PC-3 (cell line): ENCODE results near the gene DRAM1. TPM values are rescaled to one million over a fixed set of nuclear protein-coding genes. Genes with fewer than 3 reads are reported as not detected.

Experiments used
- ATAC-seq: fragments of 200-7000 bp; cut with Tn5 transposase; 2 replicates; pipeline ENCODE4 v1.9.1; 2020; ENCODE audit warnings: mild to moderate bottlenecking, moderate library complexity
- BruUV-seq: library from RNA; stranded (reverse); fragments of 400-500 nt; replicated peaks from 2 replicates; lab custom pipeline; 2021; lab: Mats Ljungman, UMichigan
- CTCF ChIA-PET: fragments of 300-600 bp; sonication (Branson Sonifier 250); formaldehyde crosslinking; loops from one replicate; lab custom pipeline; 2022; ENCODE audit warnings: antibody characterized with exemption; lab: Charles Lee
- POLR2A ChIA-PET: fragments of 300-600 bp; sonication (Branson Sonifier 250); formaldehyde crosslinking; loops from one replicate; lab custom pipeline; 2022; ENCODE audit warnings: antibody characterized with exemption; ENCODE audit not compliant: unreplicated experiment; lab: Charles Lee
- DNase-seq: peaks from one replicate; pipeline ENCODE4 v3.0.0-alpha.2; 2015
- H2AFZ ChIP-seq: fragments of 300-600 bp; sonication (generic); 2 replicates; pipeline ENCODE4 v1.6.0; 2016; ENCODE audit warnings: antibody characterized with exemption, low read length
- H3F3A ChIP-seq: fragments of 300-600 bp; sonication (generic); one replicate; pipeline ENCODE4 v1.6.0; 2017; ENCODE audit warnings: antibody characterized with exemption, low read length, control low read depth, mild to moderate bottlenecking; ENCODE audit not compliant: unreplicated experiment
- H3K27ac ChIP-seq: fragments of 300-600 bp; sonication (generic); 2 replicates; pipeline ENCODE4 v1.5.1; 2016; ENCODE audit warnings: mild to moderate bottlenecking, low read length
- H3K27me3 ChIP-seq: fragments of 300-600 bp; sonication (generic); 2 replicates; pipeline ENCODE4 v1.6.1; 2016; ENCODE audit warnings: low read length, mixed read lengths
- H3K36me3 ChIP-seq: fragments of 300-600 bp; sonication (generic); 2 replicates; pipeline ENCODE4 v1.6.1; 2016; ENCODE audit warnings: low read depth, mixed run types, low read length, mixed read lengths
- H3K4me1 ChIP-seq: fragments of 300-600 bp; sonication (generic); 2 replicates; pipeline ENCODE4 v1.5.1; 2016; ENCODE audit warnings: low read length; ENCODE audit not compliant: insufficient read depth
- H3K4me2 ChIP-seq: fragments of 300-600 bp; sonication (generic); 2 replicates; pipeline ENCODE4 v1.6.0; 2016; ENCODE audit warnings: low read length
- H3K4me3 ChIP-seq: fragments of 300-600 bp; sonication (generic); 2 replicates; pipeline ENCODE4 v1.5.1; 2016; ENCODE audit warnings: mild to moderate bottlenecking, low read length, mixed read lengths
- H3K79me2 ChIP-seq: fragments of 300-600 bp; sonication (generic); 2 replicates; pipeline ENCODE4 v1.6.1; 2017; ENCODE audit warnings: low read length, mixed read lengths
- H3K9ac ChIP-seq: fragments of 300-600 bp; sonication (generic); 2 replicates; pipeline ENCODE4 v1.6.0; 2016; ENCODE audit warnings: mild to moderate bottlenecking, low read length
- H3K9me2 ChIP-seq: fragments of 300-600 bp; sonication (generic); replicated peaks from 2 replicates; pipeline ENCODE4 v1.6.1; 2016; ENCODE audit warnings: mixed run types, low read length, mixed read lengths
- H3K9me3 ChIP-seq: fragments of 300-600 bp; sonication (generic); 2 replicates; pipeline ENCODE4 v1.6.1; 2016; ENCODE audit warnings: low read length, mixed read lengths
- H4K20me1 ChIP-seq: fragments of 300-600 bp; sonication (generic); 2 replicates; pipeline ENCODE4 v1.6.1; 2016; ENCODE audit warnings: low read length, mixed read lengths
- EZH2 ChIP-seq: fragments of 300-600 bp; sonication (generic); IDR thresholded peaks from one replicate; pipeline ENCODE4 v1.6.1; 2017; ENCODE audit warnings: antibody characterized with exemption, mild to moderate bottlenecking, low read length; ENCODE audit not compliant: unreplicated experiment
- EZH2phosphoT487 ChIP-seq: fragments of 300-600 bp; sonication (generic); IDR thresholded peaks from 2 replicates; pipeline ENCODE4 v1.6.1; 2018; ENCODE audit warnings: mild to moderate bottlenecking, antibody characterized with exemption, low read length, borderline replicate concordance
- intact Hi-C: fragments of 100-400 bp; cut with micrococcal nuclease; formaldehyde crosslinking; loops from 2 replicates; pipeline ENCODE4 v1.9.0; 2023
- total RNA-seq: library from RNA; depleted of rRNA; stranded (reverse); fragments of >200 nt; gene quantifications from 2 replicates; pipeline ENCODE4 v1.2.3, GENCODE V29; 2014
- TF ChIP-seq, protein P1 (sequence below): fragments of 300-600 bp; sonication (generic); conservative IDR thresholded peaks from 2 replicates; pipeline ENCODE4 v1.5.1; 2017; ENCODE audit warnings: antibody characterized with exemption, low read depth, mild to moderate bottlenecking, low read length

Gene DRAM1
- total RNA-seq, 1 experiment from 2014 or later, result 5.2 TPM

DNA sequence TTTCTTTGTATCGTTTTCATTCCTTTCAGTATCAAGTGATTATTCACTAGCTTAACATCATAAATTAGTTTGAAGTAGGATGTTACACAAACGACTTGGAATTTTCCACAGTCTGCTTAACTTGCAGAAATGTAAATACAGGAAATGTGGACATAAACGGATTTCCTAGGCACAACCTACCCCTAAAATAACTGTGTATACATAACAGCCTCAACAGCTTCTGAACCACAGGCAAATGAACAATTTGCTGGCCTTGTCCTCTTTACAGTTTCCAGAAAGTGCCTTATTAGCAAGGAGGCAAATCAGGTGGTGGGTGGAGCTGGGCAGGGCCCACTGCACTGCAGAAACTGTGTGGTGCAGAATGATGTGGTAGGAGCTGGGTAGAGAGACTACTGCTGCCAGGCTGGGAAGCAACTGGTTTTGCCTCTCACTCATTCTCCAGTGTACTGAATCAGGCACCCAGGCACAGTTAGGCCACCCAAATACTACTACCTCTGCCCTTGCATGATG is 14.1 kb downstream of the DRAM1 start:
- H3K9me3 ChIP-seq, result no peaks in the 10 kb centered on the region
- peaks cover 7% of the 10 kb centered on the region for H3F3A ChIP-seq
- peak overlapping the region; percentile 74 for H3K4me2 ChIP-seq
- POLR2A ChIA-PET, result interaction anchor here (0.7 to 0.8 kb wide), 2 partner anchors 13 to 233 kb away, joined by 3 to 12 read pairs; no protein-coding TSS in a partner anchor
- H3K36me3 ChIP-seq, result no peaks in the 10 kb centered on the region
- no peaks in the 10 kb centered on the region for H3K9me2 ChIP-seq
- H3K4me1 ChIP-seq, result peaks cover 44% of the 10 kb centered on the region
- peak; percentile 69 for DNase-seq
- intact Hi-C loops, result loop anchor here (5.0 kb wide), 1 partner anchor 59 kb away; the partner anchor contains the start of gene GNPTAB
- H3K4me3 ChIP-seq, result peak overlapping the region; percentile 36; the same call in 1 of the 2 replicates
- no peaks in the 10 kb centered on the region for H4K20me1 ChIP-seq
- H3K9ac ChIP-seq, result no peak overlapping the region
- no TSS peak for BruUV-seq
- no peaks in the 10 kb centered on the region for H3K27me3 ChIP-seq
- H2AFZ ChIP-seq, result peak overlapping the region; percentile 36
- H3K27ac ChIP-seq, result peak overlapping the region; percentile 24
- peak; percentile 67 for ATAC-seq
- CTCF ChIA-PET, result interaction anchor here (0.6 to 1.1 kb wide), 3 partner anchors 10 to 60 kb away, joined by 3 to 5 read pairs (median 4); no protein-coding TSS in a partner anchor
- no peaks in the 10 kb centered on the region for H3K79me2 ChIP-seq
- TF ChIP-seq, protein P1, sequence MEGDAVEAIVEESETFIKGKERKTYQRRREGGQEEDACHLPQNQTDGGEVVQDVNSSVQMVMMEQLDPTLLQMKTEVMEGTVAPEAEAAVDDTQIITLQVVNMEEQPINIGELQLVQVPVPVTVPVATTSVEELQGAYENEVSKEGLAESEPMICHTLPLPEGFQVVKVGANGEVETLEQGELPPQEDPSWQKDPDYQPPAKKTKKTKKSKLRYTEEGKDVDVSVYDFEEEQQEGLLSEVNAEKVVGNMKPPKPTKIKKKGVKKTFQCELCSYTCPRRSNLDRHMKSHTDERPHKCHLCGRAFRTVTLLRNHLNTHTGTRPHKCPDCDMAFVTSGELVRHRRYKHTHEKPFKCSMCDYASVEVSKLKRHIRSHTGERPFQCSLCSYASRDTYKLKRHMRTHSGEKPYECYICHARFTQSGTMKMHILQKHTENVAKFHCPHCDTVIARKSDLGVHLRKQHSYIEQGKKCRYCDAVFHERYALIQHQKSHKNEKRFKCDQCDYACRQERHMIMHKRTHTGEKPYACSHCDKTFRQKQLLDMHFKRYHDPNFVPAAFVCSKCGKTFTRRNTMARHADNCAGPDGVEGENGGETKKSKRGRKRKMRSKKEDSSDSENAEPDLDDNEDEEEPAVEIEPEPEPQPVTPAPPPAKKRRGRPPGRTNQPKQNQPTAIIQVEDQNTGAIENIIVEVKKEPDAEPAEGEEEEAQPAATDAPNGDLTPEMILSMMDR, result no peak
- TF ChIP-seq EZH2 (no peak), EZH2phosphoT487 (no peak)

DNA sequence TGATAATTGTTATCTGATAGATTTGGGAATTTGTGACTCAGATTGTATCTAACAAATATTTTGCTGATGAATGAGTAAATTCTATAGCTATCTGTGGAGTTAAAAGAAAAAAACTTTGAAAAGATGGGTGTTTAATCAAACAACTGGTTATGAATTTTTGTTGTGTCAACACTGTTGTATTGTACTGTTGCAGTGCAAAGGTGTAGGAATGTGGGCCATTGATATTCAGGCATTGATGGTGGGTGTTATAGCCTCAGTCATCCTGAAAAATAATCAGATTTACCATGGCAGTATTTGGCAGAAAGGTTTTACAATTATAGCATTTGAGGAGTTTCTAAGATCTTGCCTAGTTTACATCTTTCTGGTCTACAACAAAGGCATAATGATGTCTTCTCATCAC is 15.4 kb downstream of the DRAM1 start:
- H3K4me2 ChIP-seq, result no peak overlapping the region
- H3K4me1 ChIP-seq, result peaks cover 44% of the 10 kb centered on the region
- no peaks in the 10 kb centered on the region for H3K79me2 ChIP-seq
- no peak overlapping the region for H2AFZ ChIP-seq
- H4K20me1 ChIP-seq, result no peaks in the 10 kb centered on the region
- CTCF ChIA-PET, result no interaction called here
- intact Hi-C loops, result loop anchor here (5.0 kb wide), 1 partner anchor 60 kb away; the partner anchor contains the start of gene GNPTAB
- H3K27ac ChIP-seq, result no peak overlapping the region
- ATAC-seq, result no peak
- TF ChIP-seq EZH2phosphoT487 (no peak), EZH2 (no peak)
- TF ChIP-seq, protein P1, result no peak
- H3K9ac ChIP-seq, result no peak overlapping the region
- H3K4me3 ChIP-seq, result no peak overlapping the region
- no peak for DNase-seq
- POLR2A ChIA-PET, result no interaction called here
- H3K27me3 ChIP-seq, result no peaks in the 10 kb centered on the region
- H3K36me3 ChIP-seq, result no peaks in the 10 kb centered on the region
- no peaks in the 10 kb centered on the region for H3K9me2 ChIP-seq
- BruUV-seq, result no TSS peak
- peaks cover 7% of the 10 kb centered on the region for H3F3A ChIP-seq
- no peaks in the 10 kb centered on the region for H3K9me3 ChIP-seq

DNA sequence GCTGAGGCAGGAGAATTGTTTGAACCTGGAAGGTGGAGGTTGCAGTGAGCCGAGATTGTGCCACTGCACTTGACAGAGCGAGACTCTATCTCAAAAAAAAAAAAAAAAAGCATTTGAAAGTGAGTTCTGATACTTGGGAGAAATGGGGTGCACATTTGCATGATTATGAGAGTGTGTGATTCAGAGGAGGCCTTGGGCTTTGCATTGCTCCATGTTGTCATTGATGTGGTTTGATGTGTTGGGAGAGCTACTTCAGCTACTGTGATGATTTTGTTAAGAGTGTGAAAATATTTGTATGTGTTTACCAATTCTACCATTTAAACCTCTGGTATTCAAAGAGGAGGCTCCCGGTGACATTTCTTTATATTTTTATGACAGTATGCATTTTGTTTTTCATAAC is 24.4 kb downstream of the DRAM1 start:
- ATAC-seq, result no peak

More for the DNA sequence above, 24.4 kb downstream of the DRAM1 start:
- no peak overlapping the region for H2AFZ ChIP-seq
- H3K79me2 ChIP-seq, result no peaks in the 10 kb centered on the region
- H3K27me3 ChIP-seq, result no peaks in the 10 kb centered on the region
- no peak for DNase-seq
- H3K9me2 ChIP-seq, result no peaks in the 10 kb centered on the region
- CTCF ChIA-PET, result no interaction called here
- no peaks in the 10 kb centered on the region for H3K36me3 ChIP-seq
- H3K9me3 ChIP-seq, result no peaks in the 10 kb centered on the region
- no peak overlapping the region for H3K27ac ChIP-seq
- H3K4me1 ChIP-seq, result no peaks in the 10 kb centered on the region
- BruUV-seq, result no TSS peak
- H3F3A ChIP-seq, result no peaks in the 10 kb centered on the region
- TF ChIP-seq EZH2 (no peak), EZH2phosphoT487 (no peak)
- TF ChIP-seq, protein P1, result no peak
- intact Hi-C loops, result no loop called here
- no peak overlapping the region for H3K9ac ChIP-seq
- H3K4me3 ChIP-seq, result no peak overlapping the region
- POLR2A ChIA-PET, result no interaction called here
- no peak overlapping the region for H3K4me2 ChIP-seq
- H4K20me1 ChIP-seq, result no peaks in the 10 kb centered on the region
